NCI-H2029 treated with DMSO at 0.1 percent for 48 hours (cell line): Measurements from ENCODE around the gene VSTM2B.
"Not testable (repeated sequence)": the region's sequence is repeated elsewhere in the genome, so short reads cannot be mapped to it uniquely, and the experiment has no call there.

ENCODE experiments used
- DNase-seq: peaks from one replicate; lab custom pipeline; 2025; lab: John Stamatoyannopoulos, UW

VSTM2B gene

GRCh38 chr19:29545866-29546582 lies 20.2 kb downstream of the VSTM2B start:
- no peak for DNase-seq

- no peak for DNase-seq
Measured at GRCh38 chr19:29546583-29547190, 20.9 kb downstream of the VSTM2B start.

- no peak for DNase-seq
Measured at GRCh38 chr19:29547361-29547960, 21.7 kb downstream of the VSTM2B start.

GRCh38 chr19:29547981-29548380 lies 22.2 kb downstream of the VSTM2B start:
- DNase-seq, result no peak

GRCh38 chr19:29548483-29549085 lies 22.8 kb downstream of the VSTM2B start:
- DNase-seq, result no peak

- DNase-seq, result no peak
Measured at GRCh38 chr19:29549105-29550070, 23.6 kb downstream of the VSTM2B start.

GRCh38 chr19:29550896-29551295 lies 25.1 kb downstream of the VSTM2B start:
- DNase-seq, result no peak

- no peak for DNase-seq
Measured at GRCh38 chr19:29551774-29552173, 26.0 kb downstream of the VSTM2B start.

- DNase-seq, result no peak
Measured at GRCh38 chr19:29552454-29553280, 26.9 kb downstream of the VSTM2B start.

- DNase-seq, result no peak
Measured at GRCh38 chr19:29554149-29554548, 28.4 kb downstream of the VSTM2B start.

- not testable (repeated sequence) for DNase-seq
Measured at GRCh38 chr19:29559110-29559509, 33.3 kb downstream of the VSTM2B start.

- DNase-seq, result no peak
Measured at GRCh38 chr19:29559743-29560142, 33.9 kb downstream of the VSTM2B start.

GRCh38 chr19:29560313-29561075 lies 34.7 kb downstream of the VSTM2B start:
- DNase-seq, result no peak

- no peak for DNase-seq
Measured at GRCh38 chr19:29561601-29562000, 35.8 kb downstream of the VSTM2B start.

GRCh38 chr19:29562299-29563297 lies 36.8 kb downstream of the VSTM2B start:
- DNase-seq, result no peak

GRCh38 chr19:29563486-29564101 lies 37.8 kb downstream of the VSTM2B start:
- no peak for DNase-seq

- no peak for DNase-seq
Measured at GRCh38 chr19:29564574-29565005, 38.8 kb downstream of the VSTM2B start.

- no peak for DNase-seq
Measured at GRCh38 chr19:29565171-29565570, 39.4 kb downstream of the VSTM2B start.
